ENCODE data around the gene PSAPL1. TPM values are rescaled to one million over a fixed set of nuclear protein-coding genes. Genes with fewer than 3 reads are reported as not detected.

PSAPL1 gene
- total RNA-seq, 1 experiment from 2014 or later = 0.05 TPM

- intact Hi-C loops (cut with micrococcal nuclease) = no loop called here
- ChIA-PET CTCF (no interaction called here), POLR2A (no interaction called here), RAD21 (ENCODE audit: low non-redundant PET in 1 of 2, low total read pairs in 2 of 2, uncharacterized antibody in 2 of 2, unreplicated experiment in 2 of 2) (no interaction called here)
- no peaks in the 10 kb centered on the region for H3K79me2 ChIP-seq (ENCODE audit: insufficient read depth, low read length)
- no peaks in the 10 kb centered on the region for H3K9me3 ChIP-seq (ENCODE audit: control insufficient read depth in 1 of 2, insufficient read depth in 1 of 2, low read depth in 1 of 2, low read length in 2 of 2)
- H4K20me1 ChIP-seq (ENCODE audit: insufficient read depth) = no peaks in the 10 kb centered on the region
- no peaks in the 10 kb centered on the region for H3K9me2 ChIP-seq (ENCODE audit: insufficient read depth)
- no peak for DNase-seq (ENCODE audit: low read depth, low spot score)
- no peak overlapping the region for H3K4me2 ChIP-seq (ENCODE audit: low read length)
- no peaks in the 10 kb centered on the region for H3K36me3 ChIP-seq (ENCODE audit: control insufficient read depth in 1 of 2, insufficient read depth in 2 of 2, low read length in 2 of 2)
- H3K27ac ChIP-seq (ENCODE audit: low read depth, low read length) = no peak overlapping the region
- ATAC-seq = no peak
- no peak overlapping the region for H2AFZ ChIP-seq (ENCODE audit: low read depth, low read length, poor library complexity, severe bottlenecking)
- H3K4me1 ChIP-seq (ENCODE audit: control insufficient read depth in 1 of 2, insufficient read depth in 2 of 2, low read length in 2 of 2) = no peaks in the 10 kb centered on the region
- no peak for TF ChIP-seq RAD21 (IDR thresholded peaks at IDR 0.05; ENCODE audit: low read depth)
- TF ChIP-seq, protein P1, sequence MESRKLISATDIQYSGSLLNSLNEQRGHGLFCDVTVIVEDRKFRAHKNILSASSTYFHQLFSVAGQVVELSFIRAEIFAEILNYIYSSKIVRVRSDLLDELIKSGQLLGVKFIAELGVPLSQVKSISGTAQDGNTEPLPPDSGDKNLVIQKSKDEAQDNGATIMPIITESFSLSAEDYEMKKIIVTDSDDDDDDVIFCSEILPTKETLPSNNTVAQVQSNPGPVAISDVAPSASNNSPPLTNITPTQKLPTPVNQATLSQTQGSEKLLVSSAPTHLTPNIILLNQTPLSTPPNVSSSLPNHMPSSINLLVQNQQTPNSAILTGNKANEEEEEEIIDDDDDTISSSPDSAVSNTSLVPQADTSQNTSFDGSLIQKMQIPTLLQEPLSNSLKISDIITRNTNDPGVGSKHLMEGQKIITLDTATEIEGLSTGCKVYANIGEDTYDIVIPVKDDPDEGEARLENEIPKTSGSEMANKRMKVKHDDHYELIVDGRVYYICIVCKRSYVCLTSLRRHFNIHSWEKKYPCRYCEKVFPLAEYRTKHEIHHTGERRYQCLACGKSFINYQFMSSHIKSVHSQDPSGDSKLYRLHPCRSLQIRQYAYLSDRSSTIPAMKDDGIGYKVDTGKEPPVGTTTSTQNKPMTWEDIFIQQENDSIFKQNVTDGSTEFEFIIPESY (IDR thresholded peaks at IDR 0.05; ENCODE audit: extremely low read depth, insufficient replicate concordance, low read length) = no peak
- TF ChIP-seq JUND (IDR thresholded peaks at IDR 0.05) = no peak
- TF ChIP-seq, protein P2, sequence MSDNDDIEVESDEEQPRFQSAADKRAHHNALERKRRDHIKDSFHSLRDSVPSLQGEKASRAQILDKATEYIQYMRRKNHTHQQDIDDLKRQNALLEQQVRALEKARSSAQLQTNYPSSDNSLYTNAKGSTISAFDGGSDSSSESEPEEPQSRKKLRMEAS (IDR thresholded peaks at IDR 0.05) = no peak
- no peak for TF ChIP-seq ZFX (IDR thresholded peaks at IDR 0.05)
- TF ChIP-seq ELF1 (IDR thresholded peaks at IDR 0.05; ENCODE audit: borderline replicate concordance, low read depth) = no peak
- no peak for TF ChIP-seq EZH2phosphoT487 (IDR thresholded peaks at IDR 0.05; ENCODE audit: borderline replicate concordance)
- no peak for TF ChIP-seq CEBPB (IDR thresholded peaks at IDR 0.05; ENCODE audit: low read depth)
- no peak for TF ChIP-seq TCF7L2 (IDR thresholded peaks at IDR 0.05; ENCODE audit: borderline replicate concordance, extremely low read depth, insufficient read depth, insufficient read length)
- no peak for TF ChIP-seq SRF (IDR thresholded peaks at IDR 0.05; ENCODE audit: low read depth)
- BruUV-seq (replicated peaks) = no TSS peak
- H3K27me3 ChIP-seq (ENCODE audit: insufficient read depth, low read length) = 0 out of 2 replicates have a peak, but pooled peaks cover 4% of the 10 kb centered on the region
- H3K9ac ChIP-seq (ENCODE audit: low read length) = no peak overlapping the region
- no peak overlapping the region for H3K4me3 ChIP-seq (replicated peaks in 1 of 2; ENCODE audit: low read depth in 1 of 2, low read length in 2 of 2)
These were observed 43.9 kb upstream of the PSAPL1 start for GRCh38 chr4:7478665-7479064.
